IMR-90 (cell line): Measurements from ENCODE around the gene BICD2. TPM values are rescaled to one million over a fixed set of nuclear protein-coding genes. Genes with fewer than 3 reads are reported as not detected.

Experiments
- ATAC-seq: fragments of 200-7000 bp; cut with Tn5 transposase; 2 replicates; pipeline ENCODE4 v1.9.1; 2020; ENCODE audit warnings: low read depth, mild to moderate bottlenecking, moderate library complexity
- BruUV-seq: library from RNA; stranded (reverse); fragments of 400-500 nt; replicated peaks from 2 replicates; lab custom pipeline; 2021; lab: Mats Ljungman, UMichigan
- CTCF ChIA-PET: fragments of 300-600 bp; formaldehyde crosslinking; extraction: SDS; loops from one replicate; lab custom pipeline; 2021; ENCODE audit warnings: antibody characterized with exemption; lab: Yijun Ruan, JAX
- POLR2A ChIA-PET: fragments of 300-600 bp; sonication (Branson Sonifier 250); formaldehyde crosslinking; loops from one replicate; lab custom pipeline; 2022; ENCODE audit warnings: antibody characterized with exemption; ENCODE audit not compliant: unreplicated experiment; lab: Charles Lee
- DNase-seq: peaks from one replicate; pipeline ENCODE4 v3.0.0; 2013
- H2AFZ ChIP-seq: replicated peaks from 2 replicates; pipeline ENCODE3; 2013; ENCODE audit warnings: low read length, mild to moderate bottlenecking; ENCODE audit not compliant: poor library complexity
- H2AK5ac ChIP-seq: 2 replicates; pipeline ENCODE4 v1.6.1; 2013; ENCODE audit warnings: low read depth, low read length, inconsistent platforms
- H2AK9ac ChIP-seq: replicated peaks from 2 replicates; pipeline ENCODE3; 2013; ENCODE audit warnings: mild to moderate bottlenecking, low read depth, low read length, moderate library complexity; ENCODE audit not compliant: poor library complexity
- H2BK120ac ChIP-seq: 2 replicates; pipeline ENCODE4 v1.6.1; 2013; ENCODE audit warnings: low read depth, low read length, inconsistent platforms
- H2BK15ac ChIP-seq: 3 replicates; pipeline ENCODE4 v1.6.1; 2013; ENCODE audit warnings: low read depth, low read length, inconsistent platforms
- H2BK20ac ChIP-seq: 2 replicates; pipeline ENCODE4 v1.6.1; 2013; ENCODE audit warnings: low read depth, mild to moderate bottlenecking, inconsistent platforms, low read length, moderate library complexity
- H2BK5ac ChIP-seq: 2 replicates; pipeline ENCODE4 v1.6.1; 2013; ENCODE audit warnings: mild to moderate bottlenecking, low read depth, low read length, inconsistent platforms; ENCODE audit not compliant: poor library complexity, severe bottlenecking
- H3K14ac ChIP-seq: replicated peaks from 2 replicates; pipeline ENCODE4 v1.6.1; 2013; ENCODE audit warnings: low read depth, low read length, inconsistent platforms
- H3K18ac ChIP-seq: 2 replicates; pipeline ENCODE4 v1.6.1; 2013; ENCODE audit warnings: low read depth, low read length, control low read depth
- H3K23ac ChIP-seq: 2 replicates; pipeline ENCODE4 v1.6.1; 2013; ENCODE audit warnings: low read depth, low read length, inconsistent platforms
- H3K27ac ChIP-seq: 2 replicates; pipeline ENCODE4 v1.5.1; 2013; ENCODE audit warnings: mild to moderate bottlenecking, control low read depth, low read length; ENCODE audit not compliant: insufficient read depth
- H3K27me3 ChIP-seq: 2 replicates; pipeline ENCODE4 v1.6.1; 2013; ENCODE audit warnings: low read length; ENCODE audit not compliant: control insufficient read depth, insufficient read depth
- H3K36me3 ChIP-seq: 2 replicates; pipeline ENCODE4 v1.6.1; 2013; ENCODE audit warnings: low read length, mixed read lengths; ENCODE audit not compliant: control insufficient read depth, insufficient read depth
- H3K4ac ChIP-seq: 2 replicates; pipeline ENCODE4 v1.6.1; 2013; ENCODE audit warnings: low read depth, low read length, inconsistent platforms
- H3K4me1 ChIP-seq: 2 replicates; pipeline ENCODE4 v1.6.1; 2013; ENCODE audit warnings: low read length, mixed read lengths; ENCODE audit not compliant: control insufficient read depth, insufficient read depth
- H3K4me2 ChIP-seq: 2 replicates; pipeline ENCODE4 v1.6.1; 2013; ENCODE audit warnings: low read depth, mild to moderate bottlenecking, control low read depth, low read length, moderate library complexity
- H3K4me3 ChIP-seq: 2 replicates; pipeline ENCODE4 v1.5.1; 2013; ENCODE audit warnings: low read depth, mild to moderate bottlenecking, control low read depth, low read length, moderate library complexity; ENCODE audit not compliant: insufficient read depth
- H3K56ac ChIP-seq: 2 replicates; pipeline ENCODE4 v1.6.1; 2013; ENCODE audit warnings: low read length, inconsistent platforms; ENCODE audit not compliant: insufficient read depth; ENCODE audit errors: extremely low read depth
- H3K79me1 ChIP-seq, 2 experiments: 2 replicates each; pipeline ENCODE4 v1.6.1; 2013; ENCODE audit warnings: low read length in 2 of 2, inconsistent platforms in 1 of 2, low read depth in 1 of 2
- H3K9ac ChIP-seq: 2 replicates; pipeline ENCODE4 v1.6.1; 2013; ENCODE audit warnings: low read depth, low read length, control low read depth
- H3K9me1 ChIP-seq: 2 replicates; pipeline ENCODE4 v1.6.1; 2013; ENCODE audit warnings: low read length, inconsistent platforms; ENCODE audit not compliant: insufficient read depth
- H3K9me3 ChIP-seq: 2 replicates; pipeline ENCODE4 v1.6.1; 2013; ENCODE audit warnings: low read length; ENCODE audit not compliant: control insufficient read depth, insufficient read depth
- H4K20me1 ChIP-seq: 2 replicates; pipeline ENCODE4 v1.6.1; 2013; ENCODE audit warnings: low read length, inconsistent platforms; ENCODE audit not compliant: insufficient read depth
- H4K5ac ChIP-seq: 2 replicates; pipeline ENCODE4 v1.6.1; 2013; ENCODE audit warnings: mild to moderate bottlenecking, low read depth, low read length, control low read depth
- H4K8ac ChIP-seq, 2 experiments: 2 replicates each; pipeline ENCODE4 v1.6.1; 2013; ENCODE audit warnings: low read depth in 2 of 2, low read length in 2 of 2, control low read depth in 1 of 2, inconsistent platforms in 1 of 2
- H4K91ac ChIP-seq: 2 replicates; pipeline ENCODE4 v1.6.1; 2013; ENCODE audit warnings: low read depth, low read length, inconsistent platforms; ENCODE audit not compliant: insufficient read depth
- MAFK ChIP-seq: IDR thresholded peaks from 2 replicates; pipeline ENCODE4 v1.6.1; 2012; ENCODE audit warnings: low read depth, low read length, improper control_type of control experiment
- MXI1 ChIP-seq: IDR thresholded peaks from 2 replicates; pipeline ENCODE4 v1.6.1; 2012; ENCODE audit warnings: low read depth, mild to moderate bottlenecking, low read length, moderate library complexity, borderline replicate concordance
- NFE2L2 ChIP-seq: fragments of 150-350 bp; IDR thresholded peaks from 2 replicates; pipeline ENCODE4 v1.6.1; 2016; ENCODE audit warnings: low read depth, mild to moderate bottlenecking, low read length
- RFX5 ChIP-seq: IDR thresholded peaks from 2 replicates; pipeline ENCODE4 v1.8.0; 2012; ENCODE audit warnings: low read depth, mild to moderate bottlenecking, low read length, moderate library complexity
- SMC3 ChIP-seq: fragments of 150-350 bp; IDR thresholded peaks from 2 replicates; pipeline ENCODE4 v1.6.1; 2016; ENCODE audit warnings: low read depth, mild to moderate bottlenecking, antibody characterized with exemption, low read length, moderate library complexity
- WGBS, 2 experiments: methylation state at CpG; one replicate each; pipeline versions ENCODE4 v1.1.5 to v1.1.7; 2013; ENCODE audit warnings: missing lambda C conversion rate in 2 of 2; ENCODE audit not compliant: insufficient read length in 1 of 2; ENCODE audit errors: extremely low coverage in 2 of 2; 5-methylcytosine and 5-hydroxymethylcytosine counted together
- dilution Hi-C: fragments of 300-500 bp; cut with HindIII; formaldehyde crosslinking; loops from one replicate; pipeline ENCODE4 v1.14.3; 2018; ENCODE audit warnings: low sequenced_read_pairs; ENCODE audit not compliant: unreplicated experiment
- in situ Hi-C: fragments of 300-500 bp; cut with MboI; formaldehyde crosslinking; loops from 3 replicates; pipeline ENCODE4 v1.14.3; 2019; ENCODE audit warnings: low sequenced_read_pairs, inconsistent platforms, mixed read lengths
- intact Hi-C: fragments of 100-400 bp; cut with micrococcal nuclease; formaldehyde crosslinking; loops from 2 replicates; pipeline ENCODE4 v1.10.0; 2022
- polyA plus RNA-seq, 3 experiments: library from polyadenylated mRNA; depleted of rRNA; stranded (reverse); fragments of >200 nt; gene quantifications; 2 replicates each; pipeline ENCODE4 v1.2.3, GENCODE V29; 2012; ENCODE audit warnings: low replicate concordance in 1 of 3
- total RNA-seq: library from RNA; depleted of rRNA; stranded (reverse); fragments of >200 nt; gene quantifications from 2 replicates; pipeline ENCODE4 v1.2.3, GENCODE V29; 2012
- TF ChIP-seq, protein P1 (sequence below): conservative IDR thresholded peaks from 2 replicates; pipeline ENCODE4 v1.5.1; 2012; ENCODE audit warnings: mild to moderate bottlenecking, low read depth, low read length, improper control_type of control experiment
- TF ChIP-seq, protein P2 (sequence below): fragments of 150-350 bp; IDR thresholded peaks from 2 replicates; pipeline ENCODE4 v1.6.1; 2016; ENCODE audit warnings: low read depth, mild to moderate bottlenecking, low read length, moderate library complexity, borderline replicate concordance
- TF ChIP-seq, protein P3 (sequence below): fragments of 150-350 bp; IDR thresholded peaks from 2 replicates; pipeline ENCODE4 v1.6.1; 2017; ENCODE audit warnings: mild to moderate bottlenecking, antibody characterized with exemption, low read length, low read depth

The BICD2 gene
- total and polyA plus RNA-seq, 2 of the 4 experiments (the other 2 are of a cell fraction): 21.5 to 35.7 TPM

DNA sequence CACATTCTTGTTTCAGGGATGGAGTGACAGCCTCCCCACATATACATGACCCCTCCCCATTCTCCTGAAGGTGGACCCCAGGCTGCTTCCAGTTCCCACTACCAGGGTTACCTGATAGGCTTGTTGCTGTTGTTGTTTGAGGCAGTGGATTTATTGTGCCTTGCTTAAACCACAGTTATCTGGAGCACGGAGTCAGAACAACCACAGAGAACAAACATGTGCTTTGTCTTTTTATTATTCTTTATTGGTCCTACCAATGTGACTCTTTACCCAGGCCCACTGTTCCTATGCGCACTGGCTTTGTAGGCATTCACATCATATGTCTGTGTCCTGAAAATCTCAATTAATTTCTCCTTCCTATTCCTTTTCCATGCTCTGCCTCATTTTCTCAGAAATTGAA, 53.5 kb downstream of the BICD2 start:
- H3K79me1 ChIP-seq: 0 out of 4 replicates have a peak, but pooled peaks cover 0 to 12% of the 10 kb centered on the region in 2 experiments
- H2BK120ac ChIP-seq: no peak overlapping the region
- H2AK9ac ChIP-seq: no peak overlapping the region
- in situ Hi-C loops (no loop called here), intact Hi-C loops (no loop called here), dilution Hi-C loops (no loop called here)
- BruUV-seq: no TSS peak
- H3K9me3 ChIP-seq: no peaks in the 10 kb centered on the region
- H3K27me3 ChIP-seq: no peaks in the 10 kb centered on the region
- no peak overlapping the region for H2AK5ac ChIP-seq
- DNase-seq (no peak), ATAC-seq (no peak)
- H3K4me1 ChIP-seq: no peaks in the 10 kb centered on the region
- no peak overlapping the region for H4K8ac ChIP-seq
- no peak overlapping the region for H2AFZ ChIP-seq
- CTCF ChIA-PET: no interaction called here
- H3K56ac ChIP-seq: no peak overlapping the region
- H2BK5ac ChIP-seq: no peak overlapping the region
- H3K18ac ChIP-seq: no peak overlapping the region
- no peak overlapping the region for H3K14ac ChIP-seq
- H3K9me1 ChIP-seq: no peaks in the 10 kb centered on the region
- H4K91ac ChIP-seq: no peak overlapping the region
- H3K36me3 ChIP-seq: peaks cover 40% of the 10 kb centered on the region
- H3K4me3 ChIP-seq: no peak overlapping the region
- TF ChIP-seq MXI1 (no peak), NFE2L2 (no peak), MAFK (no peak), SMC3 (no peak), RFX5 (no peak)
- TF ChIP-seq, protein P1, sequence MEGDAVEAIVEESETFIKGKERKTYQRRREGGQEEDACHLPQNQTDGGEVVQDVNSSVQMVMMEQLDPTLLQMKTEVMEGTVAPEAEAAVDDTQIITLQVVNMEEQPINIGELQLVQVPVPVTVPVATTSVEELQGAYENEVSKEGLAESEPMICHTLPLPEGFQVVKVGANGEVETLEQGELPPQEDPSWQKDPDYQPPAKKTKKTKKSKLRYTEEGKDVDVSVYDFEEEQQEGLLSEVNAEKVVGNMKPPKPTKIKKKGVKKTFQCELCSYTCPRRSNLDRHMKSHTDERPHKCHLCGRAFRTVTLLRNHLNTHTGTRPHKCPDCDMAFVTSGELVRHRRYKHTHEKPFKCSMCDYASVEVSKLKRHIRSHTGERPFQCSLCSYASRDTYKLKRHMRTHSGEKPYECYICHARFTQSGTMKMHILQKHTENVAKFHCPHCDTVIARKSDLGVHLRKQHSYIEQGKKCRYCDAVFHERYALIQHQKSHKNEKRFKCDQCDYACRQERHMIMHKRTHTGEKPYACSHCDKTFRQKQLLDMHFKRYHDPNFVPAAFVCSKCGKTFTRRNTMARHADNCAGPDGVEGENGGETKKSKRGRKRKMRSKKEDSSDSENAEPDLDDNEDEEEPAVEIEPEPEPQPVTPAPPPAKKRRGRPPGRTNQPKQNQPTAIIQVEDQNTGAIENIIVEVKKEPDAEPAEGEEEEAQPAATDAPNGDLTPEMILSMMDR: no peak
- TF ChIP-seq, protein P2, sequence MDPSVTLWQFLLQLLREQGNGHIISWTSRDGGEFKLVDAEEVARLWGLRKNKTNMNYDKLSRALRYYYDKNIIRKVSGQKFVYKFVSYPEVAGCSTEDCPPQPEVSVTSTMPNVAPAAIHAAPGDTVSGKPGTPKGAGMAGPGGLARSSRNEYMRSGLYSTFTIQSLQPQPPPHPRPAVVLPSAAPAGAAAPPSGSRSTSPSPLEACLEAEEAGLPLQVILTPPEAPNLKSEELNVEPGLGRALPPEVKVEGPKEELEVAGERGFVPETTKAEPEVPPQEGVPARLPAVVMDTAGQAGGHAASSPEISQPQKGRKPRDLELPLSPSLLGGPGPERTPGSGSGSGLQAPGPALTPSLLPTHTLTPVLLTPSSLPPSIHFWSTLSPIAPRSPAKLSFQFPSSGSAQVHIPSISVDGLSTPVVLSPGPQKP: no peak
- TF ChIP-seq, protein P3, sequence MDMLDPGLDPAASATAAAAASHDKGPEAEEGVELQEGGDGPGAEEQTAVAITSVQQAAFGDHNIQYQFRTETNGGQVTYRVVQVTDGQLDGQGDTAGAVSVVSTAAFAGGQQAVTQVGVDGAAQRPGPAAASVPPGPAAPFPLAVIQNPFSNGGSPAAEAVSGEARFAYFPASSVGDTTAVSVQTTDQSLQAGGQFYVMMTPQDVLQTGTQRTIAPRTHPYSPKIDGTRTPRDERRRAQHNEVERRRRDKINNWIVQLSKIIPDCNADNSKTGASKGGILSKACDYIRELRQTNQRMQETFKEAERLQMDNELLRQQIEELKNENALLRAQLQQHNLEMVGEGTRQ: no peak
- WGBS, 2 experiments: no CpG with 5 or more reads among the region's 2 CpGs
- no peak overlapping the region for H2BK15ac ChIP-seq
- no peak overlapping the region for H2BK20ac ChIP-seq
- no peak overlapping the region for H3K4ac ChIP-seq
- no peak overlapping the region for H4K5ac ChIP-seq
- POLR2A ChIA-PET: no interaction called here
- no peaks in the 10 kb centered on the region for H4K20me1 ChIP-seq
- no peak overlapping the region for H3K23ac ChIP-seq
- H3K4me2 ChIP-seq: no peak overlapping the region
- H3K9ac ChIP-seq: no peak overlapping the region
- H3K27ac ChIP-seq: no peak overlapping the region
